PC-3 (cell line): ENCODE data around the gene HES2. TPM values are rescaled to one million over a fixed set of nuclear protein-coding genes. Genes with fewer than 3 reads are reported as not detected.
A peak's percentile ranks its signal among the peaks of the same experiment; 100 is the strongest.

ENCODE experiments used
- ATAC-seq: fragments of 200-7000 bp; cut with Tn5 transposase; 2 replicates; pipeline ENCODE4 v1.9.1; 2020; ENCODE audit warnings: mild to moderate bottlenecking, moderate library complexity
- BruUV-seq: library from RNA; stranded (reverse); fragments of 400-500 nt; replicated peaks from 2 replicates; lab custom pipeline; 2021; lab: Mats Ljungman, UMichigan
- CTCF ChIA-PET: fragments of 300-600 bp; sonication (Branson Sonifier 250); formaldehyde crosslinking; loops from one replicate; lab custom pipeline; 2022; ENCODE audit warnings: antibody characterized with exemption; lab: Charles Lee
- POLR2A ChIA-PET: fragments of 300-600 bp; sonication (Branson Sonifier 250); formaldehyde crosslinking; loops from one replicate; lab custom pipeline; 2022; ENCODE audit warnings: antibody characterized with exemption; ENCODE audit not compliant: unreplicated experiment; lab: Charles Lee
- DNase-seq: peaks from one replicate; pipeline ENCODE4 v3.0.0-alpha.2; 2015
- H2AFZ ChIP-seq: fragments of 300-600 bp; sonication (generic); 2 replicates; pipeline ENCODE4 v1.6.0; 2016; ENCODE audit warnings: antibody characterized with exemption, low read length
- H3F3A ChIP-seq: fragments of 300-600 bp; sonication (generic); one replicate; pipeline ENCODE4 v1.6.0; 2017; ENCODE audit warnings: antibody characterized with exemption, low read length, control low read depth, mild to moderate bottlenecking; ENCODE audit not compliant: unreplicated experiment
- H3K27ac ChIP-seq: fragments of 300-600 bp; sonication (generic); 2 replicates; pipeline ENCODE4 v1.5.1; 2016; ENCODE audit warnings: mild to moderate bottlenecking, low read length
- H3K27me3 ChIP-seq: fragments of 300-600 bp; sonication (generic); 2 replicates; pipeline ENCODE4 v1.6.1; 2016; ENCODE audit warnings: low read length, mixed read lengths
- H3K36me3 ChIP-seq: fragments of 300-600 bp; sonication (generic); 2 replicates; pipeline ENCODE4 v1.6.1; 2016; ENCODE audit warnings: low read depth, mixed run types, low read length, mixed read lengths
- H3K4me1 ChIP-seq: fragments of 300-600 bp; sonication (generic); 2 replicates; pipeline ENCODE4 v1.5.1; 2016; ENCODE audit warnings: low read length; ENCODE audit not compliant: insufficient read depth
- H3K4me2 ChIP-seq: fragments of 300-600 bp; sonication (generic); 2 replicates; pipeline ENCODE4 v1.6.0; 2016; ENCODE audit warnings: low read length
- H3K4me3 ChIP-seq: fragments of 300-600 bp; sonication (generic); 2 replicates; pipeline ENCODE4 v1.5.1; 2016; ENCODE audit warnings: mild to moderate bottlenecking, low read length, mixed read lengths
- H3K79me2 ChIP-seq: fragments of 300-600 bp; sonication (generic); 2 replicates; pipeline ENCODE4 v1.6.1; 2017; ENCODE audit warnings: low read length, mixed read lengths
- H3K9ac ChIP-seq: fragments of 300-600 bp; sonication (generic); 2 replicates; pipeline ENCODE4 v1.6.0; 2016; ENCODE audit warnings: mild to moderate bottlenecking, low read length
- H3K9me2 ChIP-seq: fragments of 300-600 bp; sonication (generic); replicated peaks from 2 replicates; pipeline ENCODE4 v1.6.1; 2016; ENCODE audit warnings: mixed run types, low read length, mixed read lengths
- H3K9me3 ChIP-seq: fragments of 300-600 bp; sonication (generic); 2 replicates; pipeline ENCODE4 v1.6.1; 2016; ENCODE audit warnings: low read length, mixed read lengths
- H4K20me1 ChIP-seq: fragments of 300-600 bp; sonication (generic); 2 replicates; pipeline ENCODE4 v1.6.1; 2016; ENCODE audit warnings: low read length, mixed read lengths
- EZH2 ChIP-seq: fragments of 300-600 bp; sonication (generic); IDR thresholded peaks from one replicate; pipeline ENCODE4 v1.6.1; 2017; ENCODE audit warnings: antibody characterized with exemption, mild to moderate bottlenecking, low read length; ENCODE audit not compliant: unreplicated experiment
- EZH2phosphoT487 ChIP-seq: fragments of 300-600 bp; sonication (generic); IDR thresholded peaks from 2 replicates; pipeline ENCODE4 v1.6.1; 2018; ENCODE audit warnings: mild to moderate bottlenecking, antibody characterized with exemption, low read length, borderline replicate concordance
- intact Hi-C: fragments of 100-400 bp; cut with micrococcal nuclease; formaldehyde crosslinking; loops from 2 replicates; pipeline ENCODE4 v1.9.0; 2023
- total RNA-seq: library from RNA; depleted of rRNA; stranded (reverse); fragments of >200 nt; gene quantifications from 2 replicates; pipeline ENCODE4 v1.2.3, GENCODE V29; 2014
- TF ChIP-seq, protein P1 (sequence below): fragments of 300-600 bp; sonication (generic); conservative IDR thresholded peaks from 2 replicates; pipeline ENCODE4 v1.5.1; 2017; ENCODE audit warnings: antibody characterized with exemption, low read depth, mild to moderate bottlenecking, low read length

HES2 gene
- total RNA-seq, 1 experiment from 2014 or later: 42.9 TPM

DNA sequence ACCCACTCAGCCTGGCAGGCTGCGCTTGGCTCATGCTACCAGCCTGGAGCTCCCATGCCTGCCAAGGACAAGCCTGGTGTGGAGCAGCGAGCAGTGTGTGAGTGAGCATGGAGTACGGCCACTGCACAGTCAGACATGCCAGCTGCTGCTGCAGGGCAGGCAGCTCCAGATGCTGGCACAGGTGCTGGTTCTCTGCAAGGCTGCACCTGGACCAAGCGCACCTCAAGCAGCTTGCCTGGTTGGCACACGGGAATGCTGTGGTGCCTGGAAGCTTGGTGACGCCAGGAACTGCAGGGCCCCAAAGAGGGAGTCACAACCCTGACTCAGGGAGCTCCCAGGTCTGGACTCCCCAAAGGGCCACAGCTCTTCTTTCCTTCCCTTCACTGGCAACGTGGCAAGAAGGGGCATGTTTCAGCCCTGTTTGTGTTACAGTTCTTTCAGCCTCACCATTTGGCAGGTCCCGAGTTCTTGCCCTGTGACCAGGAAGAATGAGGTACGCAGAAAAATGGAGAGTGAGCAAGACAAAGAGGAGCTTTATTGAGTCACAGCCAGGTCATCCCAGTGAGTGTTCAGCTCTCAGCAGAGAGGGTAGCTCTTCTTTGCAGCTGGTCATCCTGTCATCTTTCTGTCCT is 52.2 kb downstream of the HES2 start:
- Histone ChIP-seq H3K27me3 (no peaks in the 10 kb centered on the region), H3K9me3 (no peaks in the 10 kb centered on the region), H3K27ac (peak overlapping the region; percentile 33), H4K20me1 (no peaks in the 10 kb centered on the region), H3K9me2 (no peaks in the 10 kb centered on the region), H3K9ac (no peak overlapping the region), H3K4me1 (no peaks in the 10 kb centered on the region), H3F3A (no peaks in the 10 kb centered on the region), H3K4me2 (no peak overlapping the region), H3K36me3 (no peaks in the 10 kb centered on the region; the same call in 1 of the 2 replicates), H2AFZ (no peak overlapping the region), H3K79me2 (peaks cover 39% of the 10 kb centered on the region), H3K4me3 (no peak overlapping the region)
- BruUV-seq: no TSS peak
- intact Hi-C loops: no loop called here
- ATAC-seq: peak; percentile 20; the same call in 1 of the 2 replicates
- TF ChIP-seq, protein P1, sequence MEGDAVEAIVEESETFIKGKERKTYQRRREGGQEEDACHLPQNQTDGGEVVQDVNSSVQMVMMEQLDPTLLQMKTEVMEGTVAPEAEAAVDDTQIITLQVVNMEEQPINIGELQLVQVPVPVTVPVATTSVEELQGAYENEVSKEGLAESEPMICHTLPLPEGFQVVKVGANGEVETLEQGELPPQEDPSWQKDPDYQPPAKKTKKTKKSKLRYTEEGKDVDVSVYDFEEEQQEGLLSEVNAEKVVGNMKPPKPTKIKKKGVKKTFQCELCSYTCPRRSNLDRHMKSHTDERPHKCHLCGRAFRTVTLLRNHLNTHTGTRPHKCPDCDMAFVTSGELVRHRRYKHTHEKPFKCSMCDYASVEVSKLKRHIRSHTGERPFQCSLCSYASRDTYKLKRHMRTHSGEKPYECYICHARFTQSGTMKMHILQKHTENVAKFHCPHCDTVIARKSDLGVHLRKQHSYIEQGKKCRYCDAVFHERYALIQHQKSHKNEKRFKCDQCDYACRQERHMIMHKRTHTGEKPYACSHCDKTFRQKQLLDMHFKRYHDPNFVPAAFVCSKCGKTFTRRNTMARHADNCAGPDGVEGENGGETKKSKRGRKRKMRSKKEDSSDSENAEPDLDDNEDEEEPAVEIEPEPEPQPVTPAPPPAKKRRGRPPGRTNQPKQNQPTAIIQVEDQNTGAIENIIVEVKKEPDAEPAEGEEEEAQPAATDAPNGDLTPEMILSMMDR: no peak
- no peak for TF ChIP-seq EZH2
- no peak for TF ChIP-seq EZH2phosphoT487
- ChIA-PET CTCF (no interaction called here), POLR2A (no interaction called here)
- DNase-seq: peak; percentile 38

DNA sequence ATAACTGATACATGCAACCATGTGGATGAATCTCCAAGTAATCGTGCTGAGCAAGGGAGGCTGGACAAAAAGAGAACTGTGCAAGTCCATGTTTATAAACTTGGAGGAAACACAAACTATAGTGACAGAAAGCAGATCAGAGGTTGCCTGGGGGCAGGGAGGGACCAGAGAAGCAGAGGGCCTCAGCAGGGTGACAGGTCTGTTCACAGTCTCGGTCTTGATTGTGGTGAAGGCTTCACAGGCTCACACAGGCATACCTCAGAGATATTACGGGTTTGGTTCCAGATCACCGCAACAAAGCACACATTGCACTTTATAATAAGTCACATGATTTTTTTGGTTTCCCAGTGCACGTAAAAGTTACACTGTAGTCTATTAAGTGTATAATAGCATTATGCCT is 54.7 kb downstream of the HES2 start:
- H3K79me2 ChIP-seq: peaks cover 49% of the 10 kb centered on the region
- H3K9ac ChIP-seq: no peak overlapping the region
- H3K4me2 ChIP-seq: no peak overlapping the region
- H3K4me1 ChIP-seq: no peaks in the 10 kb centered on the region
- DNase-seq (peak; percentile 29), ATAC-seq (peak; percentile 56)
- H3K4me3 ChIP-seq: no peak overlapping the region
- POLR2A ChIA-PET: no interaction called here
- H3K9me2 ChIP-seq: no peaks in the 10 kb centered on the region
- H4K20me1 ChIP-seq: no peaks in the 10 kb centered on the region
- CTCF ChIA-PET: interaction anchor here (0.7 kb wide), 1 partner anchor 37 kb away, joined by 3 read pairs; no protein-coding TSS in a partner anchor
- BruUV-seq: no TSS peak
- TF ChIP-seq EZH2 (no peak), EZH2phosphoT487 (no peak)
- TF ChIP-seq, protein P1: no peak
- no peaks in the 10 kb centered on the region for H3K27me3 ChIP-seq
- intact Hi-C loops: no loop called here
- no peak overlapping the region for H3K27ac ChIP-seq
- H2AFZ ChIP-seq: no peak overlapping the region
- H3K36me3 ChIP-seq: no peaks in the 10 kb centered on the region; the same call in 1 of the 2 replicates
- no peaks in the 10 kb centered on the region for H3F3A ChIP-seq
- H3K9me3 ChIP-seq: no peaks in the 10 kb centered on the region
